Measurements from ENCODE around the gene HOXB3.

DNA sequence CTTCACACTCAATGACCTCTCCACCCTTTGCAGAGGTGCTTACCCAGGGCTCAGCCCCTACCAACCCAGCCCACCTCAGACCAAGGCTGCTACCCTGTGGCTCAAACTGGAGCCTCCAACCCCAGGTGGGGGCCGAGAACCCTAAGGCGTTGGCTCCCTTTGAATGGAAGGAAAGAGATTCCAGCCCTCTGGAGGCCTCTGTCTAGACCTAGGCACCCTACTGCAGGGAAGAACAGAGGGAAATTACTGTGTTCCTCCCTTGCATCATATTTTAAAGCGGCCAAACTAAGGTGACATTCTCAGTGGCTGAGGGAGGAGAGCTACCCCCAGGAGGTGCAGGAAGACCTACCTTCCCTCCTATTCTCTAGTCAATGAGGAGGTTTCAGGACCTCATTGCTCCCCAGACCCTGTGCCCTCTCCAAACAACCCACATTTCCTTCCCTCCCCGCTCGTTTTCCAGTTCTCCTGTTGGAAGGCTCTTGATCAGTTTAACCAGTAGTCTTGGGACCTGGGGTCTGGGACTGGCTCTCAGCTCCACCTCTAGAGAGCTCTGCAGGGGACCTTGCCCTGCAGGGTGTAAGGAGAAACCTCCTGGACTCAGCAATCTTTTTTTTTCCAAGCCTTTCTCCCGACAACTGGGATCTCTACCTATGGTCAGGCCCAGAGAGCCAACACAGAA lies 30.6 kb upstream of the HOXB3 start:
- TF ChIP-seq, protein P1, sequence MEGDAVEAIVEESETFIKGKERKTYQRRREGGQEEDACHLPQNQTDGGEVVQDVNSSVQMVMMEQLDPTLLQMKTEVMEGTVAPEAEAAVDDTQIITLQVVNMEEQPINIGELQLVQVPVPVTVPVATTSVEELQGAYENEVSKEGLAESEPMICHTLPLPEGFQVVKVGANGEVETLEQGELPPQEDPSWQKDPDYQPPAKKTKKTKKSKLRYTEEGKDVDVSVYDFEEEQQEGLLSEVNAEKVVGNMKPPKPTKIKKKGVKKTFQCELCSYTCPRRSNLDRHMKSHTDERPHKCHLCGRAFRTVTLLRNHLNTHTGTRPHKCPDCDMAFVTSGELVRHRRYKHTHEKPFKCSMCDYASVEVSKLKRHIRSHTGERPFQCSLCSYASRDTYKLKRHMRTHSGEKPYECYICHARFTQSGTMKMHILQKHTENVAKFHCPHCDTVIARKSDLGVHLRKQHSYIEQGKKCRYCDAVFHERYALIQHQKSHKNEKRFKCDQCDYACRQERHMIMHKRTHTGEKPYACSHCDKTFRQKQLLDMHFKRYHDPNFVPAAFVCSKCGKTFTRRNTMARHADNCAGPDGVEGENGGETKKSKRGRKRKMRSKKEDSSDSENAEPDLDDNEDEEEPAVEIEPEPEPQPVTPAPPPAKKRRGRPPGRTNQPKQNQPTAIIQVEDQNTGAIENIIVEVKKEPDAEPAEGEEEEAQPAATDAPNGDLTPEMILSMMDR (IDR thresholded peaks at IDR 0.05; ENCODE audit: low read length) = no peak
- TF ChIP-seq EZH2 (IDR thresholded peaks at IDR 0.05; ENCODE audit: borderline replicate concordance, low read length) = no peak
